GM21528 (cell line): ENCODE results near the gene BOD1L1.

ENCODE experiments used
- ATAC-seq: cut with Tn5 transposase; IDR thresholded peaks from one replicate; pipeline ENCODE4 v1.9.1; 2021; ENCODE audit warnings: mild to moderate bottlenecking, moderate library complexity; ENCODE audit not compliant: unreplicated experiment, low FRiP score

Gene BOD1L1

DNA sequence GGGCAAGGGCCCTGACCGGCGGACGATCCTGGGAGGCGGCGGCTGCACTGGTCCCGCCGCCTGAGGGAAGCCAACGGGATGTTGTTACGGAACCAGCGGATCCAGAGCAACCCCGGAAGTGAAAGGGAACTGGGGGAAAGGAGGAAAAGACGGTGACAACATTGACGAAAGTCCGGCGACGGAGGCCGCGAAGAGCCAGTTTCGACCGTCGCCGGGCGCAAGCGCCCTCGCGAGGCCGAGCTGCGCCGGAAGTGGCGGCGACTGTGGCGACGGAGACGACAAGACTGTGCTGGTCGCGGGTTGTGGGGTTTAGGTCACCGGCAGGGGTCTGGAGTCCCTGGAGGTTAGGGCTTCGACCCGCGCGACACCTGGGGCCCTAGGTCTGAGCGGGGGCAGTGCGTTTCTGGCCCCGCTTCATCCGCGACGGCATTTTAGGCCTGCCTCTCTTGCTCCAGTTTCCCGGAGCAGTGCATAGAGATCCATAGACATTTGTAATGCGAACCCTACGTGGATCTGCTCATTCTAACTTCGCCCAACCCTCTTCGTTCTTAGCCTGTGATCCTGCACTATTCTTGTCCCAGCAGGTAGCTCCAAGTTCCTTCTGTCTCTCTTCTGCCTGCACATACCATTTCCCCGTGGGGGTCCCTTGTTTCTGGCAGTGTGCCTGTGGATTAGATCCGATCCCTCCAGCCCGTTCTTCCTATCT lies at the start of gene BOD1L1:
Gene BOD1L1 (minus strand): TSS at position 120 of the 706 bp plus-strand sequence. CDS start 138 bp downstream, outside the sequence.
- ATAC-seq: peak; percentile 91

DNA sequence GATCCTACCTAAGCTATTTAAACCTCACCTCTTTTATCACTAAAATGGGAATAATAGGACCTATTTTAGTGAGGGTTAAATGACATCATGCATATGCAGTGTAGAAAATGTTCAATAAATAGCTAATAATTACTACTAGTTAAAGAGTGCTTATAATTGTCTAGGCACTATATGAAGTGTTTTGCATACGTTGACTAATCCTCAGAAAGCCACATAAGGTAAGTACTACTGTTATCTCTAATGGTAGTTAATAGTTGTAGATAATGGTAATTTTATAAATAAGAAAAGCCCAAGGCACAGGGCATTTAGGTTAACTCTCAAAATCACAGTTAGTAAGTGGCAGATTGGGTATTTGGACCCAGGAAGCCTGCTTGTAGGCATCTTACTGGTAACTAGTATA lies 47.4 kb upstream of the BOD1L1 start:
- no peak for ATAC-seq

DNA sequence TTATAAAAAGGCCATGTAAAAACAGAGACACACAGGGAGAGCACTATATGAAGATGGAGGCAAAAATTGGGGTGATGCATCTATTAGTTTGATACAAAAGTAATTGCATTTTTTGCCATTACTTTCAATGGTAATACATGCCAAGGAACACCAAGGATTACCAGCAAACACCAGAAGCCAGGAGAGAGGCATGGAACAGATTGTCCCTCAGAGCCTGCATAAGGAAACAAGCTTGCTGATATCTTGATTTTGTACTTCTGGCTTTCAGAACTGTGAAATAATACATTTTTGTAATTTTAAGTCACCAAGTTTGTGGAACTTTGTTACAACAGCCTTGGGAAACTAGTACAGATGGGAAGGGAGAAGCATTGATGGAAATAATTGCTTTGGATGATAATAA lies 45.6 kb upstream of the BOD1L1 start:
- no peak for ATAC-seq

DNA sequence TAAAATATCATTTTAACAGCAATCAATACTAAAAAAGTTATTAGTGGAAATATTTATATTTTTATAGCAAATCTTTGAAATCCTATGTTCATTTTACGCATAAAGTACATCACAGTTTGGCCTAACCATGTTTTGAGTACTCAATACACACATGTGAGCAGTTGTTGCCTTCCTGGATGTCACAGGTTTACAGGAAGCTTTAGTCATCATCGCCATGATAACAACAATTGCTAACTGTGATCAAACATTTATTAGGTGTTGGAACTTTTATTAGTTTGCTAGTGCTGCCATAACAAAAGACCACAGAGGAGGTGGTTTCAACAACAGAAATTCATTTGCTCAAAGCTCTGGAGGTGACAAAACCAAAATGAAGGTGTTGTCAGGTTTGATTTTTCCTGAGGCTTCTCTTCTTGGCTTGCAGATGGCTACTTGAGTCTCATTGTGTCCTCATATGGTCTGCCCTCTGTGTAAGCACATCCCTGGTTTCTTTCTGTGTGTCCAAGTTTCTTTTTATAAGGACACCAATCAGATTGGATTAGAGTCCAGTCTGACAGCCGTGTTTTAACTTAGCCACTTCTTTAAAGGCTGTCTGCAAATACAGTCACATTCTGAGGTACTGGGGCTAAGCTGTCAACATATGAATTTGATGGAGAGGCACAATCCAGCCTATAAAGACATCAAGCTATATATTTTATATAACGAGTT lies 43.1 kb upstream of the BOD1L1 start:
- no peak for ATAC-seq

DNA sequence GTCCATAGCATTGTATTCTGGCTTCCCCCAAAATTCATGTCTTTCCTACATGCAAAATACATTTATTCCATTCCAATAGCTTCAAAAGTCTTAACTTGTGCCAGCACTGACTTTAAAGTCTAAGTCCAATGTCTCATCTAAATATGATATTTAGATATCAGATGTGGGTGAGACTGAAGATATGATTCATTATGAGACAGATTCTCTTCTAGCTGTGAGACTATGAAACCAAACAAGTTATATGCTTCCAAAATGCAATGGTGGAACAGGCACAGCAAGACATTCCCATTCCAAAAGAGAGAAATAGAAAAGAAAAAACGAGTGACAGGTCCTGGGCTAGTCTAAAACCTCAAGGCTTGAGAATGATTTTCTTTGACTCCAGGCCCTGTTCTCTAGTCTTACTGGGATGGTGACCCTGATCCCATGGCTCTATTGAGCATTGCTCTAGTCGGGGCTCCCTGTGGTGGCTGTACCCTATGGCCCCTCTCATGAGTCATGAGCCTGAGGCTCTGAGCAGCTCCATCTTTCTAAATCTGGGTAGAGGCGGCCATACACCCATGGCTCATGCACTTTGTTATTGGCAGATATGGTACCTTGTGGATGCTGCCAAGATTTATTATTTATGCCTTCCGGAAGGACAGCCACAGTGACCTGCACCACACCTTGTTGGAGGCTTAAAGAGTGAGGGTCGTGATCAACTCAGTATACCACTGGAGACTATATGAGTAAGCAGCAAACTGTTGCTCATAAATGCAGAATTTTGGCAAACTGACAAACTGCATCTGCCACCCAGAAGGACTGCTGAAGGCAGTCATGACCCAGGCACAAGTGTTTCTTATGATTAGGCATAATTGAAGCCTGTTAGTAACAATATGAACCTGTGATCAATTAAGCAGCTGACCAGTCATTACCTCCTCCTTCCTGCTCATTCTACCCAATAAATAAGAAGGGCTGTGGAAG lies 38.5 kb upstream of the BOD1L1 start:
- ATAC-seq: no peak

DNA sequence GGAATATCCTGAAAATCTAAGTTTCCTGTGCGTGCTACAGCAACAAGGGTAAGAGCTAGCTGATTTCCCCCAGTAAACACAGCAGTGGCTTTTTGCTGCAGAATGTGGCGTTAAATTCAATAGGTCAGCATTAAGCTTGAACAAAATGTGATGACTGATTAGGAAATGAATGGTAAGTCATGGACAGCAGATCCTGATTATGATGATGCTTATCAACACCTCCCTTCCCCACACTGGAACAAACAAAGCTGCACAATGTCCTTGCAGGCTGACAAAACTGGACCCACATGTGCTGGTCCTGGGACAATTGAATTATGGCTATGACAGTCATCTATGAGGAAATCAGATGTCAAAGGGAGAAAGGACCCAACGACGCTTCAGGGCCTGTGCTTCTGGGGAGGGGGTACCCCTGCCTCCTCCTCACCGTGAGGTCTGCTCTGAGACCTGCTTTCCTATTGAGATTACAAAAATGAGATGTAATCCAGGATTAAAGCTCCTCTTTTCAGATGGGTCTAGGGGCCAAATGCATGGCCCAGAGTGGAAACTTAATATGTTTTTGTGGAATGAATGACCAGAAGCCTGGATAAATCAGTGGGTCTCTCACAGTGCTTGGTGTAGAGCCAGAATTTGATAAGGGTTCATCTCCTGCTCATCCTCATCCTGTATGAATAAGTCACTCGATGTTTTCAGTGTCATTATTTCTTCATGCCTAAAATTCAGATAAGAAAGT lies 32.0 kb upstream of the BOD1L1 start:
- ATAC-seq: no peak

DNA sequence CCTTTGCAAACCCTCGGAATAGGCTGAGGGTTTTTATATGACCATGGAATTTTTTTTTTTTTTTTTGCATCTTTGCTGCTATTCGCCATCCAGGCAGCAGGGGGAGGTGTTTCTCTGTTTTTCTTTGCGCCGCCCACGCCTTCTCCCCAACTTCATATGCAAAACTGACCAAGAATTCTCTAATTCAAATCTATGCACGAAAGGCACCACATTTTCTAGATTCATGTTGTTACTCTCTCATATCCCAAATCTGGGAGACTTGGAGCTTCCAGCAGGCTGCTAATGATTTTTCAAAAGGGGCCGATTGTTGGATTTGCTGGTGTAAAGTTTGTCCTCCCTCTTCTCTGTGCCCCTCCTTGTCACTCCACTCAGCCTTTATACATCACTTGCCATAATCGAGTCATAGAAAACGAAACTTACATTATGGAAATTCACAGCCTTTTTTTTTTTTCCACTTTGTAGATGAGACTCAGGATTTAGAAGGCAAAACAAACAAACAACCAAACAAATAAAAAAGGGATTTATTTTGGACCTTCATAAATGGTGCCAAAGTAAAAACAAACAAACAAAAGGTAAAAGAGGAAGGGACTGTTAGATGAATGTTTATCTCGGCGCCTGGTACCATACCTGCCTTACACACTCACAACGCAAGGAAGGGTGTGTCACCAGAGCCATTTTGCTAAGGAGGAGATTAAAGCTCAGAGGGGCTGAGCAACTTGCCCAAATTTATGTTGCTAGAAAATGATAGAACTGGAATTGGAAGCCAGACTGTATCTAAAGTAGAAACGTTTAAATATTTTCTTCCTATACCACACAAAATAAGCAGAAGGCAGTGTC lies 29.3 kb upstream of the BOD1L1 start:
- ATAC-seq: no peak

DNA sequence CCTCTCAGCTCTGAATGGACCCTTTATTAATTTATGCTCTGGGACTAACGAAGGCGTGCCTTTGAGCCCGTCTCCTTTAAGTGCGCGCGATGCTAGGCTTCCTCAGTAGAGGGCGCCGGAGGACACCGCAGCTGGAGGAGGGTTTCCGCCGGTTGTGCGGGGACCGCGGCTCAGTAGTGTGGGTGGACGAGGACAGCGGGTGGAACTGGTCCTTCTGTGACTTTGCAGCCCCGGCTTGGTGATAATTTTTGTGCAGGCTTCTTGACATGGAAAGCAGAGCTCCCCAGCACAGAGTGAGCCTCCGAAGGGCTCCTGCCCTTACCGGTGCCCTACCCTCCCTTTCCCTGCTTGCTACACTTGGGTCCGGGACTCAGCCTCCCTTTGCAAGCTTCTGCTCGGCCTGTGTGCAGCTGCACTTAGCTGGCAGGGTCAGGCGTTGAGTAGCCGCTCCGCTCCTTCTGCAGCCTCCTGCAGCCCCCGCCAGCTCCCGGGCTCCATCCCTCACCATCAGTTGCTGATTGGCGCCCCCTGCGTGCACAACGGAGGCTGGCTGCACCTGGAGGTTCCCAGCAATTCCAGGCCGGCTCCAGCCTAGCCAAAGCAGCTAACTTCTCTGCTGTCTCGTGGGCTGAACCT lies 26.8 kb upstream of the BOD1L1 start:
- ATAC-seq: peak; percentile 95

DNA sequence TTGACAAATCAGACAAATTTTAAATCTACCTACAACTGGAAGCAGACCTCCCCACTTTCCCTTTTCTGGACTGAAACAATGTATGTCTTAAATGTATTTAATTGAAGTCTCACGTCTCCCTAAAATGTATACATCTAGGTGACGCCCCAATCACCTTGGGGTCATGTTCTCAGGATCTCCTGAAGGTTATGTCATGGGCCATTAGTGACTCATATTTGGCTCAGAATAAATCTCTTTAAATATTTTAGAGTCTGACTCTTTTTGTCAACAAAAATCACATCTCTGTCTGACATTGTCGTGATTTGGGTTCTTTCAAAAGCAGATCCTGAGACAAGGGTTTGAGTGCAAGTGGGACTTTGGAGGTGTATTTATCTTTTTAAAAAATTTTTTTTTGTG lies 26.2 kb upstream of the BOD1L1 start:
- ATAC-seq: no peak

DNA sequence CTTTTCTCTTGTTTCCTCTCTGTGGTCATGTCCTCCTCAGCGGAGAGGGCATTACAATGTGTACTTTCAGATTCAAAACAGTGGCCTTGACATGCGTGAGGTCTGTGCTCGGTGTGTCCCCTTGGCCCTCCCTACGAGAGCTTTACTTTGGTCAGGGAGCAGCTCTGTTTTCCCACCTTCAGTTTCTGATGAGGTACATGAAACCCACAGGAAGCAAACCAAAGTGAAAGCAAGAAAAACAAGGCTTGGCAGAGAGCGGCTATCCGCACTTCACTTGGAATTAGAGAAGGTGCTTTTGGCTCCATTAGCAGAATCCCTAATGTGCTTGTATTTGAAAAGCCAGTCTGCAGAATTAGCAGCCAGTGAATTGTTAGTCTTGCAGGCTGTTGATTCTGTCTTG lies 19.5 kb upstream of the BOD1L1 start:
- ATAC-seq: no peak

DNA sequence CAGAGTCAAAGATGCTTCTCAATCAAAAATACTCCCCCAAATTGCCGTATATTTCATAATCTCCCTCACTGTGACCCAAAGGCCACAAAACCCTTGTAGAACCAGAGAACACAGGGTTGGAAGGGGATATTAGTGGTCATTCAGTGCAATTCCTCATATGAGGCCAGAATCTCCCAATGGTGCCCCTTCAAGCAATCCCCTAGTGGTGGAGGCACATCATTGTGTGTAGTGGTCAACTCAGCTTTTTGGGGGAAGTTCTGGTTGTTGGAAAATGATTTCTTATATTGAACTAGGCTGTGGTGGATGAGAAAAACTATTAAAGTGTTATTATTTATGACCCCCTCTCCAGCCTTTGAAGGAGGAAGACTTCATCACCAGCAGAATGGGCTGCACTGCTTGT lies 17.6 kb upstream of the BOD1L1 start:
- no peak for ATAC-seq

DNA sequence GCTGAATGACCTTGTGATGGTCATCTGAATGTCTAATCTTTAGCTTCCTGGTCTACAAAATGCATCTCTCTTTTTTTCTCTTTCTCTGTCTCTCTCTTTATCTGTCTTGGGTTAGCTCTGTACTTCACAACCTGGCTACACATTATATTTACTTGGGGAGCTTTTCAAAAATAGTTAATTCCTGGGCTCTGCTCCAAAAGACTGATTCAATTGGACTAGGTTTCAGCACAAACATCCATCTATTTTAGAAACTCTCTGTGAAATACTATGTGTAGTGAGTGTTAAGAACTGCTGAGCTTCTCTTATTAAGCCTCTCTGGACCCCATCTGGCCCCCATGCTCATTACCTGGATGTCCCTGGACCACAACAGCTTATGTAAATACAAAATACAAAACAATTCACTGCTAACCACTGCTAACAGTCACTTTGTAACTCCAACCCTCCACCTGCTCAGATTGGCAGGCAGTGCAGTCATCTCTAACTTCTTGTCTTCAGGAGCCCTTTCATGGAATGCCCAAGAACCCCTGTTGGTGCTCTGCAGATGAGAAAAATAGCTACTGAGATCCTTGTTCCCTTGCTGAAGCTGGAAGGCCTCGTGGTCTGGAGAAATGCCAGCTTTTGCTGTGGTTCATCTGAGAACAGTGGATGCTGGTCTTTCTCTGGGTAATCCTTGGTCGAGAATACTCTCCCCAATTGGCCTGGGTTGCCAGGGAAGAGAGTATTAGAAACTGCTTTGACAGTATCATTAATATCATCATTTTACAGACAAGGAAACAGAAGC lies 14.8 kb upstream of the BOD1L1 start:
- no peak for ATAC-seq

DNA sequence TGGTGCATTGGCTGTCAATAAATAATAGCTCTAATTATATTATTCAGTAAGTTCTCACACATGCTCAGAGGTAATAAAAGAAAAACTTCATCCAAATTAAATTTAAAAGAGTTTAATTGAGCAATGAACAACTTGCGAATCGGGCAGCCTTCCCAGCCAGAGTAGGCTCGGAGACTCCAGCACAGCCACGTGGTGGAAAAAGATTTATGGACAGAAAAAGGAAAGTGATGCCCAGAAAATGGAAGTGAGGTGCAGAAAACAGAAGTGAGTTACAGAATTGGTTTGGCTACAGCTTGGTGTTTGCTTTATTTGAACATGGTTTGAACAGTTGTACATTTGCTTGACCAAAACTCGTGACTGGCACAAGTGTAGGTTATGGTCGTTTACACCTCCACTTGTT lies 13.6 kb upstream of the BOD1L1 start:
- ATAC-seq: no peak

DNA sequence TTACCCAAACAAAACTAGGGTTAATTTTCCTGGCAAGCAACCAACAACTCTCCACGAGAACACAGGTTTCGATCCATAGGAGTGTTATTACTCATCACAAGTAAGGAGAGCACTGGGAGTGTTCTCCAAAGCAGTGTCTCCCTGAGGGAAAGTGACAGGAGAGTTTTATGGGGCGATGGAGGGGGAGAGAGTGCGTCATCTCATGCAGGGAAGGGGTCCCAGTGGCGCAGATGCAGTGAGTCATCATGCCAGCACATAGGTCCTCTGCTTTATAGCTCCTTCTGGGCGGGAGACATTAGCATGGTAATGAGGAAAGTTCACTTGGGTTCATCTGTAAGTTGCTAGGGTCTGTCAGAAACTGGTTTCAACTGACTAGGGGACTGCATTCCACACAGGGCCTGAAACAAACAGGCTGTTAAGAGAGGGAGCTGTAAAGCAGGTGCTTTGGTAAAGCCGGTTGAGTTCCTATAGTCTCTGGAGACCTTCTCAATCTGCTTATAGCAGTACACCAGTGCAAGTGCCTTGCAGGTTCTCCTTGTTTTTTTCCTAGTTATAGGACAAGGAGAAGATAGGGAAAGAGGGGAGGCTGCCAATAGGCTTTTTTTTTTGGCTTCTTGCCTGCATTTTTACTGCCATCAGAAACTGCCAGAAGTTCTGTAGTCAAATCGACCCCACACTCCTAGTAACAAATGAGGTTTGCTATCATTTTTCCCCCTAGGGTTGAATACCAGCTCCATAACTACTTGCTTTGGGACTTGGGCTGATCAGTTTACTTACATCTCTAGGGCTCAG lies 12.8 kb upstream of the BOD1L1 start:
- ATAC-seq: no peak

DNA sequence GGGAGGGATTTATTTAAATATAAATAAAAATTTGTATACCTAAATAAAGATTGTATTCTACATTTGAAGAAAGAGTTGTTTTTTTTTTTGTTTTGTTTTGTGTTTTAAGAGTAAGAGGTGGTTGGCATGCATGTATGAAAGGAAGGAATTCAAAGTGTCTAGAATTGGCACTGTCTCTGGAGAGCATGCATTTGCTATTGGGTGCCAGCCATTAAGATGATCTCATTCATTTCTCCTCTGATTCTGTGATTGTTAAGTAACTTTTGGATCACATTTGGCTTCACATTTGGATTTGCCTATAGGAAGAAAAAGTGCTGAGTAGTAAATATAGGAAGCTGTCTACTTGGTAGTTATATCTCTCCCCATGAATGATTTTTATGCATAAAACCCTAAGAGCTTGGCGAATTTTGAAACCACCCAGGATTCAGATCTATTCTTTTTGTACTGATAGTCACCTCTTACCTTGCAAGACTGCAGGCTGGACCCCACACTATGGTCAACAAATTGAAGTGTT lies 7.8 kb upstream of the BOD1L1 start:
- ATAC-seq: no peak

DNA sequence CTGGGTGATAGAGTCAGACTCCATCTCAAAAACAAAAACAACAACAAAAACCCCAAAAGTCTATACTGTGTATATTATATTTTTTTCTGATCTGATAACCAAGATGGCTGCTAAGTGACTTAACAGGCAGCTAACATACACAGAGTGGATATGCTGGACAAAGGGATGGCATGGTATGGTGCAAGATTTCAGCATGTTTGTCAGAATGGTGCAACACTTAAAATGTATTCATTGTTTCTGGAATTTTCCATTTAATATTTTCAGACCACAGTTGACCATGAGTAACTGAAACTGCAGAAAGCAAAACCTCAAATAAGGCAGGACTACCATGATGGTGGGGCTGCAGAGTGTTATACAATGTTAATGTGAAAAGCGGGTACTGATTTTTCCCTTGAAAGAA lies 6.1 kb upstream of the BOD1L1 start:
- ATAC-seq: no peak

DNA sequence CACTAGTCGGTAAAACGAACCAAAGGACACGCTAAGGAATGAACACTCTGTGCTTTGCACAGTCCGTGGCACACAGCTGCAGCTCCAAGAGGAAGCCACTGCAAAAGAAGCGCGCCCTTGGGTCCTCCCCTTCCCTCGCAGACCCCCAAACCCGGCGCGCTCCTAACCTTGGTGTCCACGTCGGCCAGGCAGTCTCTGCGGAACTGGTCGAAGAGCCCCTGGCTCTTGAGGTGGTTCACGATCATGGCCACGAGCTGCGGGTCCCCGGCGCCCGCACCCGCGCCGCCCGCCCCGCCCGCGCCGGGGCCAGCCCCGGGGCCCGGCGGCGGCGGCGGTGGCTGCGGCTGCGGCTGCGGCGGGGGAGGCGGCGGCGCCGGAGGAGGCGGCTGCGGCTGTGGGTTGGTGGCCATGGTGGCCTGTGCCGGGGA lies 333 bp downstream of the BOD1L1 start:
- ATAC-seq: peak; percentile 61
